GM18907 (cell line): ENCODE measurements around the gene TGFBRAP1.

Experiments
- ATAC-seq: cut with Tn5 transposase; IDR thresholded peaks from one replicate; pipeline ENCODE4 v1.9.1; 2021; ENCODE audit warnings: mild to moderate bottlenecking, moderate library complexity; ENCODE audit not compliant: unreplicated experiment

The TGFBRAP1 gene

DNA sequence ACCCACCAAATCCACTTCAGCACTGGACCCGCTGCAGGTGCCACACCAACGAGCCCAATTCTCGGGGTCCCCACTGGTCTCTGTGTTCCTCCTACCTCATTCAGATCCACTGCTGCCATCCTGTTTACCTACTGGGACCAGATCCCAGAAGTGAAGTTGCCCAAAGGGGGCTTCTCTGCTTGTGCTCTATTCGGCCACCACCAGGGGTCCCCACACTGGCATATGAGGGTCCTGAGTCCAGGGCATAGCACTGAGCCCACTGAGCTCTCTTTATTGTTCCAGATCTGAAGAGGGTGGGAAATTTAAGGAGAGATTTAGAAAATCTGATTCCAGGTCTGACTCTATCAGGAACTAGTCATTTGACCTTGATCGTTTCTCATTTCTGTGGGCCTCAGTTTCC, 85.6 kb downstream of the TGFBRAP1 start:
- no peak for ATAC-seq

DNA sequence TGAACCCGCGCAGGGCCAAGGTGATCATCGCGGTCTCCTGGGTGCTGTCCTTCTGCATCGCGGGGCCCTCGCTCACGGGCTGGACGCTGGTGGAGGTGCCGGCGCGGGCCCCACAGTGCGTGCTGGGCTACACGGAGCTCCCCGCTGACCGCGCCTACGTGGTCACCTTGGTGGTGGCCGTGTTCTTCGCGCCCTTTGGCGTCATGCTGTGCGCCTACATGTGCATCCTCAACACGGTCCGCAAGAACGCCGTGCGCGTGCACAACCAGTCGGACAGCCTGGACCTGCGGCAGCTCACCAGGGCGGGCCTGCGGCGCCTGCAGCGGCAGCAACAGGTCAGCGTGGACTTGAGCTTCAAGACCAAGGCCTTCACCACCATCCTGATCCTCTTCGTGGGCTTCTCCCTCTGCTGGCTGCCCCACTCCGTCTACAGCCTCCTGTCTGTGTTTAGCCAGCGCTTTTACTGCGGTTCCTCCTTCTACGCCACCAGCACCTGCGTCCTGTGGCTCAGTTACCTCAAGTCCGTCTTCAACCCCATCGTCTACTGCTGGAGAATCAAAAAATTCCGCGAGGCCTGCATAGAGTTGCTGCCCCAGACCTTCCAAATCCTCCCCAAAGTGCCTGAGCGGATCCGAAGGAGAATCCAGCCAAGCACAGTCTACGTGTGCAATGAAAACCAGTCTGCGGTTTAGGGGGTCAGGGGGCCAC, 87.1 kb downstream of the TGFBRAP1 start:
- no peak for ATAC-seq

DNA sequence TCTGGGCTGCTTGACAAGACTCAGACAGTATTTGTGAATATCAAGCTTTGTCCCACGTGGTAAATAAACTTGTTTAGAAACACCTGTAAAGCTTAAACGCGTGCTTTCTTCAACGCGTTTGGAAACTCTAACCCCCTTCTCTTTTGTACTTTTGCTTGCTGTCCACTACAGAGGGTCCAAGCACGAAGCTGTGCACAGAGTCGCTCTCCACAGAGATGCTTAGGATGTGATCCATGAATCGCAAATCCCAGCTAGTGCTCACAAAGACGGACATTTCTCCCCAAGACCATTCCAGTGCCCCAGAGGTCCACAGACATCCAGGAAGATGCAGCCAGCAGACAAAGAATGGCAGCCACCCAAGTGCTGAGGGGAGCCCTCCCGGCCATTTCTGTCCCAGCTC, 88.1 kb downstream of the TGFBRAP1 start, which contains the start of gene GPR45:
GPR45 (plus strand) TSS at position 301 of the 400 bp plus-strand sequence. CDS start 116 bp downstream, outside the sequence.
- no peak for ATAC-seq

DNA sequence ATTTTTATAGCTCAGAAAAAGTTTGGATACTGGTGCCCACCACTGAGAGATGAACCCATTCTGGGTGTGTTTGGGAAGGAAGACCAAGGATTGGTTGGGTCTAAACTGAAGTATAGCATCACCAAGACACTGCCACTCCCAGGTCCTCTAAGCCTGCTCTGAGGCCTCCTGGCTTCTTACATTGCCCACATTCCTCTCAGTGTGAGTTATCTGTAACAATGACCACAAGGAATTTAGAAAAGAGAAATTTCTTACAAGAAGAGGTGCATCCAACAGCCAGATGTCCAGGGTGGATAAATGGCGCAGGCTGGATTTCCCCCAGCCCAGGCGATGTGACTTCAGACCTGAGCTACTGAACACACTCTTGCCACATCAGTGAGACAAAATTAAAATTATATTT, 89.6 kb downstream of the TGFBRAP1 start:
- ATAC-seq: no peak

DNA sequence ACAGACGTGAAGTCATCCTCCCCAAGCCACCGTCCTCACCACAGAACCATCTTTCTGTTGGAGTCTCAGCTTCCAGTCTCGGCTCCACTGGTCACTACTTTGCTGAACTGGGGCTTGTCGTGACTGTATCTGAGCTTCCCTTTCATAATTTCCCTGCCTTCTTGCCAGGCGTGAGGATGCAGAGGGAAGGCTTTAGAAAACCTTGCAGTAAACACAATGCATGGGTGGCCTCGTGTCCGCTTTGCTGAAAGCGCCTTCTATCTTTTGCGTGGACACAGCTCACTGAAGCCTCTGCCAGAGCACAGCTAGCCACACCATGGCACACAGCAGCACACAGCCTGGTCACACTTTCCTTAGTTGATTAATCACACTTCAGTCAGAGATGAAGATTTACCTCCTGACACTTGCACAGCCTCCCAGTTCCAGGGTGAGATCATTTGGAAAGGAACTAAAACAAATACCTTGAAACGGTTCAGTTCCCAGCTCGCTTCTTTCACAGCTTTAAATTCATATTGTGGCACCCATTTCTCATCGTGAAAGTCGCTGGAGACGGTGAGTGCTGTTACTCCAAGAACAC, 90.8 kb downstream of the TGFBRAP1 start:
- ATAC-seq: no peak

- ATAC-seq: no peak
Measured at GRCh38 chr2:105237045-105237765, 92.3 kb downstream of the TGFBRAP1 start.

- ATAC-seq: no peak
Measured at GRCh38 chr2:105236060-105236424, 93.5 kb downstream of the TGFBRAP1 start.

DNA sequence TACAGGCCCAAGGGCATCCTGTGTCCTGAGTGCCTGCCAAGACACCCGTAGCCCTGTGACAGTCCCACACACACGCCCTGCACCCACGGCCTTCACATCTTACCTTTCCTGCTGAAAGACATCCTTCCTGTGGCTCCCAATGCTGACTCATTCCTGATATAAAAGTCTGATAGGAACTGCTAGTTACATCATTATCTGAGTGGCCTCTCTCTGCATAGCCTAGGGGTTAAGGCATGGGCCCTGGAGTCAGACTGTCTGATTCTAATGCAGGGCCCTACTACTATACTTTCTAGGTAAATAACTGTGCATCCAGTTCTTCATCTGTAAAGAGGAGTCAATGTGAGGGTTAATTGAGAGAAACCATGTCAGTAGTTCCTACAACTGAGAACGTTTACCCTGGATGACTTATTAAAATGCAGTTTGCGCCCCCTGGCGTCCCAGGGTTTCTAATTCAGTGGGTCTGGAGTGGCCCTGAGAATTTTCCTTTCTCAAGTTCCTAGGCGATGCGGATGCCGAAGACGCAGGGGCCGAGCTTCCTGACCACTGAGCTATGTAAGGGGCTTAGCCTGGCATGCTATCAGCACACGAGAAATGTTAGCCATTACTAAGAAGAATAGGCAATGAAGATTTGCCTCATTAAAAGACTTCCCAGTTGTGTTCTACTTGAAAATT, 94.0 kb downstream of the TGFBRAP1 start:
- ATAC-seq: peak; percentile 82

GRCh38 chr2:105231232-105231619, 98.3 kb downstream of the TGFBRAP1 start:
- ATAC-seq: no peak

GRCh38 chr2:105224444-105224843, 105.1 kb downstream of the TGFBRAP1 start:
- no peak for ATAC-seq

- no peak for ATAC-seq
Measured at GRCh38 chr2:105220604-105221003, 108.9 kb downstream of the TGFBRAP1 start.

DNA sequence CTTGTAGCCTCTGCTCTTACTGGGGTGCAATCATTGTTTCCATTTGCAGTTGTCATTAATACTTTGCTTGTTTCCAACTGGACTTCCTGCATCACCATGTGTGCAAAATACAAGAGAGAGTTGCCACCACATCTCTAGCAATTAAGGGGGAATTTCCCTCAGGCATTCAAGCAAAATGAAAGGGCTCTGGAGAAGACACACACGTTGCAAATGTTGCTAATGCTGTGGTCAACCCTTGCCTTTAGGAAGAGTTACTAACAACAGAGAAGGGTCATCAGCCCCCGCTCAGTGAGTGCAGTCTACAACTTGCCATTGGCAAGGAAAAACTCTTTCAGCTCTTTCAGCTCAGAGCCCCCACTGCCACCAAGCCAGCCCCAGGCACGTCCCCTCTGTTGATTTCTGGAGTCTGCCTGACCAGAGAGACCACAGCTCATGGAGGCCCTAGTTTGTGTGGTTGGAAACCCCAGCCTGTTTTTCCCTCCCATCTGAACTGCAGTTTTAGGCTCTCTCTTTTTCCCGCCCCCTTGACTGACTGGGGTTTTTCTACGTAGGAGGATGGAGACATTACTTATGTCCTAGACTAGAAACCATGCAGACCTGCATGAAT, 113.8 kb downstream of the TGFBRAP1 start:
- no peak for ATAC-seq
